GM18498 (cell line): ENCODE results near the gene RMP24.
A peak's percentile ranks its signal among the peaks of the same experiment; 100 is the strongest.

Experiments used
- ATAC-seq: cut with Tn5 transposase; IDR thresholded peaks from one replicate; pipeline ENCODE4 v1.9.1; 2021; ENCODE audit warnings: mild to moderate bottlenecking, moderate library complexity; ENCODE audit not compliant: unreplicated experiment

RMP24 gene

GRCh38 chr18:35972197-35973000, at the start of gene RMP24:
TSS of gene RMP24 (plus strand) at chr18:35972679.
- ATAC-seq: peak; percentile 93

GRCh38 chr18:35923939-35924684, 48.4 kb upstream of the RMP24 start:
- ATAC-seq: no peak

- no peak for ATAC-seq
These were observed 45.6 kb upstream of the RMP24 start for GRCh38 chr18:35926884-35927283.

- ATAC-seq: no peak
These were observed 45.0 kb upstream of the RMP24 start for GRCh38 chr18:35927430-35927829.

GRCh38 chr18:35933982-35934381, 38.5 kb upstream of the RMP24 start:
- ATAC-seq: no peak

- ATAC-seq: no peak
These were observed 37.6 kb upstream of the RMP24 start for GRCh38 chr18:35934891-35935290.

- ATAC-seq: no peak
These were observed 36.7 kb upstream of the RMP24 start for GRCh38 chr18:35935805-35936204.

GRCh38 chr18:35936951-35937350, 35.5 kb upstream of the RMP24 start:
- no peak for ATAC-seq

GRCh38 chr18:35938158-35938557, 34.3 kb upstream of the RMP24 start:
- ATAC-seq: no peak

GRCh38 chr18:35938562-35938961, 33.9 kb upstream of the RMP24 start:
- ATAC-seq: no peak

GRCh38 chr18:35939138-35939537, 33.3 kb upstream of the RMP24 start:
- no peak for ATAC-seq

- no peak for ATAC-seq
These were observed 31.2 kb upstream of the RMP24 start for GRCh38 chr18:35941299-35941698.

GRCh38 chr18:35942133-35942532, 30.3 kb upstream of the RMP24 start:
- no peak for ATAC-seq

GRCh38 chr18:35942661-35943060, 29.8 kb upstream of the RMP24 start:
- no peak for ATAC-seq

GRCh38 chr18:35948080-35948479, 24.4 kb upstream of the RMP24 start:
- ATAC-seq: no peak

GRCh38 chr18:35949090-35949489, 23.4 kb upstream of the RMP24 start:
- ATAC-seq: no peak

GRCh38 chr18:35949903-35950627, 22.4 kb upstream of the RMP24 start:
- peak; percentile 79 for ATAC-seq

- no peak for ATAC-seq
These were observed 21.9 kb upstream of the RMP24 start for GRCh38 chr18:35950628-35950982.

- ATAC-seq: peak; percentile 71
These were observed 18.8 kb upstream of the RMP24 start for GRCh38 chr18:35953688-35954087.

- ATAC-seq: no peak
These were observed 16.3 kb upstream of the RMP24 start for GRCh38 chr18:35956226-35956625.

- ATAC-seq: no peak
These were observed 10.2 kb upstream of the RMP24 start for GRCh38 chr18:35962320-35962719.

GRCh38 chr18:35964319-35964718, 8.2 kb upstream of the RMP24 start:
- ATAC-seq: no peak
